GM19193 (cell line): Measurements from ENCODE around the gene FCAMR.

Experiments
- POLR2A ChIP-seq: IDR thresholded peaks from 4 replicates; pipeline ENCODE4 v1.6.1; 2011; ENCODE audit not compliant: insufficient read depth, insufficient read length; ENCODE audit errors: extremely low read depth

The FCAMR gene

DNA sequence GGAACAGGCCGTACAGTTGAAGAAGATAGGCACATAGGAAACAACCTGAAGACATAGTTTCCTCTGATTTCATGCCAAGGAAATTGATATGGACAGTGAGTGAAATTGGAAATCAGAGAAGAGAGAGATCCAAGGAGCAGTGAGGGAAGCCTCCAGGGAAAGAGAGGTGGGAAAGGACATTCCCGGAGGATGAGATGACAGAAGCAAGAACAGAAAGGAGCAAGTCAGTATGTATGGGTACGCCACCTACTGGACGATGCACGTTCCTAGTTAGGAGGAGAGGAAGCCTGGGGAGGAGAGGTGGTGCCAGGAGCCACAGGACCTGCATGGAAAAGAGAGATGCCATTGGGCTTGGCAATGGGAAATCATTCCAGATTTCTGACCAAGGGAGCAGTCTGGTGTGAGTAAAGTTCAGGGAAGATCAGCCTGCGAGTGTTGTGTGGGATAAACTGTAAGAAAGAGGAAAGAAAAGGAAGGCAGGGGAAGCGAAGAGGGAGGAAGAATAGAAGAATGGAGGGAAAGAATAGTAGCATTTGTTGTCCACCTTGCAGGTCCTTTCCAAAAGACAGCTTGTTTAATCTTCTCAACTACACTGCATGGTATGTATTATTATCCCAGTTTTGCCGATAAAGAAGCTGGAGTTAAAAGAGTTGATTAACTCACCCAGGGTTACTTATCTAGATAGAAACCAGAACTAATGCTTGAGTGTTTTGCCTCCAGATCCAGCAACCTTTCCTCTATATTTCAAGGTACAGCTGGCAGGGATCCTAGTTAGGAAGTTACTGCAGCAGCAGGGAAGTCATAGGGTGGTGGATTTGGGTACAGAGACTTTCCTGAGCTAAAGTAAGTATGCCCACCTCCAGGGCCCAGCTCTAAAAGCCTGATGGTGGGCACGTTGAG is 34.9 kb upstream of the FCAMR start:
- no peak for TF ChIP-seq POLR2A

DNA sequence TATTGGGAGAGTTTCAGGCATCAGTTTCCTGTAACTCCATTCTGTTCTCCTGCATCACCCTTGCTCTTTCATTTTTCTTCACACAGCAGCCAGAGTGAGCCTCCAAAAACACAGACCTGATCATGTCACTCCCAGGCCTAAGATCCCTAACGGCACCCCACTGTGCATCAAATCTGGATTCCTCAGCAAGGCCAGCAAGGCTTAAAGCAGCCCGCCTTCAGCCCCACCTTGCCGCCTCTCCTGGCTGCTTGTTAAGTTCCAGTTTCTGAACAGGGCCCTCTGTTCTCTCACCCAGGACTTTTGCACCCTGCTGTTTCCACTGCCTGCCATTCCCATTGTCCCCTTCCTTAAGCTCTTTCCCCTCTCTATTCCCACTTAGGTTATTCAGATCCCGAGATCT is 33.0 kb upstream of the FCAMR start:
- TF ChIP-seq POLR2A = no peak

DNA sequence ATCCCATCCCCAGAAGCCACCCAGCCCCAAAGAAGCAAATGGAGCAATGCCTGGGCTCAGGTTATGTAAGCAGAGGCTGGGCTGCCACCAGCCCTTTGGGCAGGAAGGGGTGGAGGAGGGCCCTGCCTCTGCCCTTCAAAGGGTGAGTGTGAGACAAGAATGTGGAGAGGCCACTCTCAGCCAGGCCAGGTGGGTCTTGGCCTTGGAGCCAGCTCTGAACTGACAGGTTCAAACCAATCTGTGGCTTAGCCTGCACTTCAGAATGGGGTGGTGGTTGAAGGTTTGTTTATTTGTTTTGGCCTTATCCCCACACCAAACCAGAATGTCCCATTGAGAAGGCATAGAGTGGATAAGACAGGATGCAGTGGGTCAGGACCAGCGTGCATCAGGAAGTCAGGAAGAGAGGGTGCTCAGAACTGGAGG is 32.5 kb upstream of the FCAMR start:
- no peak for TF ChIP-seq POLR2A

DNA sequence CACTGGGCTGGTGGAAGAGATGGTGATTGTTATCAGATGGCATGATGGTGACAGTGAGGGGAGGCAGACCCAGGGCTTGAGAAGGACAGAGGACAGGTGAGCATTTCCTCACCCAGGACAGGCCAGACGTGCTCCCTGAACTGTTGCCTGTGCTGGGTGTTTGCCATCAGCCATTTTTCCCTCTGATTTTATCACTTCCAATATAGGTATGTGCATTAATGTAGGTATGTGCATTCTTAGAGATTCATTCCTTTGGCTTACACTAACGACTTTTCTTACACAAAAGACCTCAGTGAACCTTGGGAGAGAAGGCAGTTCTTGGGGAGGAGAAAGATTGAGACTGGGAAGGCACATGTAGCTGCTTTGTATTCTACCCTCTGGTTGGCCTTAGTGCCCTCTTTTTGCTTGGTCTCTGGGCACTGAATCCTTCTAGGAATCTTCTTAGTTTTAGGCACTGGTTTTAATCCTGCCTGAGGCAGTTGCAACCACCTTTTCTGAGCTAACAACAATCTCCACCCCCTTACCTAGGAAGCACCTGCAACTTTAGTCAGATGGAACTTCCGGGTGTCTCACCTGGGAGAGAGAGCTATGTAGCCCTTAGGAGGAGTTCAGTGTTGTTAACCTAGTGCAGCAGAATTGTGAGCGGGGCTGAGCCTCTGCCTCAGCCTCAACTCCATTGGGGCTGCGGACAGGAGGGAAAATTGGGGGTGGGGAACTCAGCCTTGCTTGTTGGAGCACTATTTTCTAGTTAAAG is 31.4 kb upstream of the FCAMR start:
- no peak for TF ChIP-seq POLR2A

DNA sequence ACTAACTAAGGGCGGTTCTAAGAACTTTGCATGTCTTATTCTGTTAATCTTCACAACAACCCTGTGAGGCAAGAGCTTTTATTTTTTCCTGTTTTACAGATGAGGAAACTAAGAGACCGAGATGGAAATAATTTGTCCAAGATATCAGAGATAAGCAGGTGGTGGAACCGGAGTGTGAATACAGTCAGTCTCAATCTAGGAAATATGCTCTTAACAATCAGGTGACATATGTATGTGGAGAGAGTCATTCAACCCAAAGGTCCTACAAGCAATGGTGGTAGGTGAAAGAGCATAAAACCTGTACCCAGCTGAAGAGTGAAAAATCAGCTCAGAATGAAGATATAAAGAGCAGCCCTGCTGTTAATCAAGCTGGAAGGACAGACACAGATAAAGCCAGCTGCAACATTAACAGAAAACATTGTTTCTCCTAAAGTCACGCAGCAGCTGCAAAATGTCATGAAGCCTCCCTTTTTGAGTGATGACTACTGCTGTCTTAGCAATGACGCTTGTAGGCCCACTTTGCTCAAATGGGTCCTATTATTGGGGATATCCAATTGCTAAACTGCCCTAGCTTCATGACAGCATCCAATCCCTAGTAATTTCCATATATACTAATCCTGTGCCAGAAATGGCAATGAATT is 30.5 kb upstream of the FCAMR start:
- no peak for TF ChIP-seq POLR2A

DNA sequence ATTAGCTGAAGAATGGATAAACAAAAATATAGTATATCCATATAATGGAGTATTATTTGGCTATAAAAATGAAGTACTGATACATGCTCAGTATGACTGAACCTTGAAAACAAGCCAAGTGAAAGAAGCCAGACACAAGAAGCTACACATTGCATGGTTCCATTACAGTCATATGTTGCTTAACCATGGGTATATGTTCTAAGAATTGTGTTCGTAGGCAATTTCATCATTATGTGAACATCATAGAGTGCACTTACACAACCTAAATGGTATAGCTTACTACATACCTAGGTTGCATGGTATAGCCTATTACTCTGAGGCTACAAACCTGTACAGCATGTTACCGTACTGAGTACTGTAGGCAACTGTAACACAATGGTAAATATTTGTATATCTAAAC is 28.6 kb upstream of the FCAMR start:
- TF ChIP-seq POLR2A = no peak

DNA sequence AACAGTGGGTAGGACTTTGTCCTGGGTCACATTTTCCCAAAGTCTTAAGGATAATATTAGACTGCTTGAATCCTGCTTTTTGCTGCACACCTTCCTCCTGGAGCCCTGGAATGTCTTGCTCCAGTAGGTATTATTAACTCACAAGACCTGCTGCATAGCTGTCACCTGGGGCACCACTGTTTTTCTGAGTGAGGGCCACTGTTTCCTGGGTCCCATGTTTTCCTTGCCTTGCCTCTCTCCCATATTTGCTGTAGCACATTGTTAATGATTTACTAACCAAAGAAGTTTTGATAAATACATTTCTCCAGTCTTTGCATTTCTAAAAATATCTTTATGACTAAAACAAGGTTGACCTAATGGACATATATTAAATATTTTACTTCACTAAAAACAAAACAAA is 22.5 kb upstream of the FCAMR start:
- TF ChIP-seq POLR2A = no peak

DNA sequence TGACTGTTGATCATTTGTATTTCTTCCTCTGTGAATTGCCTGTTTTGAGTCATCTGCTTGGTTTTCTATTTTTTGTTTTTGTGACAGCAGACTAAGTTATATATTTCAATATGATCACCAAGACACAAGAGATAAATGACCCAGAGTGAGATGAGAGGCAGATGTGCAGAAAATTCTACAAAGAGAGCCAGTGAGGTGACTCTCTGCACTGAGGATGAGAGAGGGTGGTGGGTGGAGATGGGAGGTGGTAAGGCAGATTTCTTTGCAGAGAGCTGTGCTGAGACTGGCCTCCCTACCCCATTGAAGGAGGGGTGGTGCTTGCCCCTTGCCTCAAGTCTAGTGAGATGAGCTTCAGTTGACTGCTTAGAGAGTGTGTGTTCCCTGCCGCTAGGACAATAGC is 17.6 kb upstream of the FCAMR start:
- TF ChIP-seq POLR2A = no peak

DNA sequence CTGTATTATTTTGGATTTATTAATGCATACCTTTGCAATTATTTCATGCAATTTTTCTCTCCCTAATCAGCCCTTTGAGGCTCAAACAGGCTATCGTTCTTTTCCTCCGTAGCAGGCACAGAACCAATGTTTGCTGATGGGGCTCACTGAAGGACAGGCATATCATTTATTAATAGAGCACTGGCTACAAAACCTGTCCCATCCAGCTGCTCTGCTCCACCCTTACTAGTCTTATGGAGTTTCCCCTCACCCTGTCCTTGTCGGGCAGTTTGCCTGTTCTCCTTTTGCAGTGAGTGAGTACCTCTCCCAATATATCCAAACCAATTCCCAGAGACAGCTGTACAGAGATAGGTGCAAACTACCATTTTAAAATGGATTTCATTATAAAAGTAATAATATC is 16.6 kb upstream of the FCAMR start:
- TF ChIP-seq POLR2A = no peak

DNA sequence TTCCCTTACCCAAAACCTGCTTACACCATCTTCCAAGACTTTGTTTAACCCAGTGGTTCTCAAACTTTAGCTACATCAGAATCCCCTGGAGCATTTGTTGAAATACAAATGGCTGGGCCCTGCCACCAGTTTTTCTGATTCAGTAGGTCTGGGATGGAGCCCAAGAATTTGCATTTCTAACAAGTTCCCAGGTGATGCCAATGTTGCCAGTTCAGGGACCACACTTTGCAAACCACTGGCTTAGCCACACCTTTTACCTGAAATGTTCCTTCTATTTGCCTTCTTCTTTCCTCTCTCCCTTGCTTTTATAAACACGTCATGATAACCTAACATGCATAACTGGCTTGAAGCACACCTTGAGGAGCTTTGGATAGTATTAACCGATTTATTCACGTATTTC is 16.1 kb upstream of the FCAMR start:
- no peak for TF ChIP-seq POLR2A

DNA sequence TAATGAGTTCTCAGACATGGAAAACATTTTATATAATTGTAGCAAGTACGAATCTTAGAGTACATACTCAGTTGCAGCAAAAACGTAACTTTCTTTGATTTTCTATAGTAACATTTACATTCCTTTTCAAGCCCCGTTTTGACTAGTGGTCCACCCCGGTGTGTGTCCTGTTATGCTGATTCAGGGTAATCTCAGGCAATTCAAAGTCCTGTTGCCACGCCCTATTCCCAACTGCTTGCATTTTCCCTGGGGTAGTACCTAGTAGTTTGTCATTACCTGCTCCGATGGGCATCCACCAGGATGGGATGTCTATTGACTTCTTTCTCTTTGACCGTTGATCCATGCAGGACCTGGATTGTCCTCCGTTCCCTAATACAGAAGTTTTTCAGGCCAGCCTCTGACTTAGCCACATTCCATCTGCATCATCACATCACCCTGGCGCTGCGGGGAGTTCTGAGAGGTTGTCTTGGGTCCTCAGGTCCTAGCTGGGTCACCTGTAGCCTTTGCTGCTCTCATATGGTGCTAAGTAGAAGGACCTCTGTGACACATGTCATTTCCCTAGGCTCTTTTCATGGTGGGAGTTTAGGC is 15.0 kb upstream of the FCAMR start:
- TF ChIP-seq POLR2A = no peak

DNA sequence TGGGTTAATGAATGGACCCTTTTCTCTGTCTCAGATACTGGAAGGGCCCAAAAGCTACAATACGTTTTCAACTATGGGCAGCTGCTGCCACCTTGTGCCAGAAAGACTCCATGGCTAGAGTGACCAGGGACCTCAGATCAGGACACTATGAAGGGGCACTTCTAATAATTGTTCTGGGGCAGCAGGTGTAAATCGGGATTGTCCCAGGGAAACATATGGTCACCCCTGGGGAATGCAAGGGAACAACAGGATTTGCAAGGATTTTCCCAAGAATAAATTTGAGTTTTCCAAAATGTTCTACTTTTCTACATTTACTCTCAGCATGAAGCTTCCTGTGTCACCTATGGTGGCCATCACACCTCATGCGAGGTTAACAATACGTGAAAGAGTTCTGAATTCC is 12.0 kb upstream of the FCAMR start:
- TF ChIP-seq POLR2A = no peak

DNA sequence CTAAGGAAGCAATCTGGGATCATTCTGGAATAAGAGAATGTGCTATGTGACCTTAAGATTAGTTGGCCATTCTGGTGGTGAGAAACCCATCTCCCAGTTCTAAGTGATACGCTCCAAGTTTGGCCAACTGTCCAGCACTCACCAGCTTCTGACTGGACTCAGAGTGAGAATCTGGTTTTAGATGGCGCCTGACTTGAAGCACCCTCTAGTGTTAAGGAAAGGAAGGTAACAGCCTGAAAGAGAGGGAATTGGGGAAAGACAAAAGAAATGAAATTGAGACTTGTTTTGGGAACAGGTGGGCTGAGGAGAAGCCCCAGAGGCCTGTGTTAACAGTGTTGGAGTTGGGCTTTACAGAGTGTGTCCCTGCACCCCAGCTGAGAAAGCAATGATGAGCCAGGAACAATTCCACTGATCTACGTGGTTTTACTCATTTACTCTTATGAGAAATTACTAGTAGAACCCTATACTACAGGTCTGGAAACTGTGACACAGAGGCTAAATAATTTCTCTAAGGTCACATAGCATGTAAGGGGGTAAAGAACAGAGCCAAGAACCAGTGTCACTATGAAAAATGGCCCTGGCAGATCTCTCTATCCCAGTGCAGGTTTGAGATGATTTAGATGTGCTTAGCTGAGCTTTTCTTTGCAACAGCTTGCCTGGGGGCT is 9.3 kb upstream of the FCAMR start:
- no peak for TF ChIP-seq POLR2A

DNA sequence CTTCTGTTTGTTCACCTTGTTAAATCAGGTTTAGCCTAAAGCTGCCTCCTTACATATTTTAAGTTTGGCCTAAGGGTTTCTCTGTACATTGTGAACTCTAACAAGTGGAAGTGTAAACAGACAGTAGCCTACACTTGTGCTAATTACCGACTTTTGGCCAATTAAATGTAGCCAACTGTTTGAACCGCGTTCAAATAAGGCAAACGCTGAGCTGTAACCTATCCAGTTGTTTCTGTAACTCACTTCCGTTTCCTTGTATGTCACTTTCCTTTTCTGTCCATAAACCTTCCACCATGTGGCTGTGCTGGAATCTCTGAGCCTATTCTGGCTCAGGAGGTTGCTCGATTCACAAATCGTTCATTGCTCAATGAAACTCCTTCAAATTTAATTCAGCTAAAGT is 8.0 kb upstream of the FCAMR start:
- no peak for TF ChIP-seq POLR2A

DNA sequence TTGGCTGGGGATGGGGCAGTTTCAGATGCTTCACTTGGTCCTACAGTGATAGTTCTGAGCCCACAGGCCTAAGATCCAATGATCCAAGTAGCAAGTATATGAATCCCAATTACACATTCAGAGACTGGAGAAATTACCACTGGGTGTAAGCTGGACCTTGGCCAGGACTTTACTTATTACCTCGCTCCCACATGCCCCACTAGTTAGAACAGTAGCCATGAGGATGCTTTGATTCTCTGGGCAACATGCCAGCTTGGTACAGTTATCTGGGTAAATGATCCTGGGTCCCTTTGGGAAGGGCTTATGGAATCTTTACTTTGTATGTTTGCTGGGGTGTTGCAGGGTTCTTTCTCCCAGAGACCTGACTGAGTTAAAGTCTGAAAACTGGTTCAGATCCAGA is 5.0 kb upstream of the FCAMR start:
- no peak for TF ChIP-seq POLR2A

DNA sequence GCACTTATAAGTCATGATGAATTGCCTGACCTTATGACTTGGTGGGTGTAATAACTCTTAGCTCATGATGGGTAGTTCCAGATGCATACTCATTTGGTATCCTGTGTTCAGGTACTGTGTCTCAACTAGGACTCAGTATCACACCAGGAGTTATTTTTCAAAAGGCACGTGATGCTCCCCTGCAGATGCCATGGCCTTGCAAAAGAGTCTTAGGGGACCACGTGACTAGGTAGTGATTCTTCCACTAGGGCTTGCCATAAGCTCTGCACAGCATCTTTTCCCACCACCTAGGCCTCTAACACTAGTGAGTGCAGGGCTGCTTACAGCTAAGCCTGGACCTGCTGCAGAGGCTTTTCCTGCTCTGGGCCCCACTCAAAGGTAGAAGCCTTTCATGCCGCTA is 3.9 kb upstream of the FCAMR start:
- TF ChIP-seq POLR2A = no peak

DNA sequence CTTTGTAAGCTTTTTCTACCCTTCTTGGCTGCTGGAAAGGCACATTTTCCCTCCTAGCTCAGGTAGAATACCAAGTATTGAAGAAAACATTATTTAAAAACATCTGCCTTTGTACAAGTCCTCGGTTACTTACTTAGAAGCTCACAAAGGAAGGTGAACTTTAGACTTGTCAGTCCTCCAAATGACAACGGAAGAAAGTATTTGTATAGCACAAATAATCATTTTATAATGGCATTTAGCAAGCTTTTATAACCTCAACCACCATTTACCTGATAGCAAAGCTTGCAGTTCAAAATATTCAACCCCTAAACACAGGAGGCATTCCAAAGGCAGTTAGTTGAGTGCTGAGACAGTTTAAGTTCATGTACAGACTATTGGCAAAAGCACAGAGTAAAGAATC is 2.5 kb upstream of the FCAMR start:
- no peak for TF ChIP-seq POLR2A
